Choroid plexus epithelial cell (primary cell): ENCODE results near the gene HDGFL1.

ENCODE experiments used
- DNase-seq: peaks from one replicate; pipeline ENCODE4 v3.0.0-alpha.2; 2010; ENCODE audit warnings: low read depth
- H3K4me3 ChIP-seq: 2 replicates; pipeline ENCODE4 v1.5.1; 2011; ENCODE audit warnings: low read depth, mild to moderate bottlenecking, control low read depth, low read length, moderate library complexity
- TF ChIP-seq, protein P1 (sequence below): conservative IDR thresholded peaks from 2 replicates; pipeline ENCODE4 v1.5.1; 2011; ENCODE audit warnings: low read depth, mild to moderate bottlenecking, control low read depth, inconsistent platforms, low read length, moderate library complexity

HDGFL1 gene

DNA sequence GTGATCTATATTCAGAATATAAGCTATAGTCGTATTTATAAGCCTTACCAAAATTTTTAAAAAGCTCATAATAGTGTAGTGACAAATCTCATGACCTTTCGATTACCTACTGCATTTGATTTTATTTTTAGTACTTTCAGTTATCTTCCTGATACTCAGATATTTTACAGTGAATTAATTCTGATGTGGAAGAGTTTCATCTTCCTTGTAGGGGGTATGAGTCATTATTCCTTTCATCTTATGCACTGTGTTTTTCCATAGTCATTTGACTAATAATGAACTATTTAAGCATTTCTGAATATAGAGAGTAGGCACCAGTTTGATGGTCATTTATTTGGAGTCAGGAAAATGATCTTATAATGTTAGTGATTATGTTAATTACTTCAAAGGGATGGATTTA is 36.4 kb downstream of the HDGFL1 start:
- H3K4me3 ChIP-seq: no peak overlapping the region
- peak; percentile 62 for DNase-seq
- TF ChIP-seq, protein P1, sequence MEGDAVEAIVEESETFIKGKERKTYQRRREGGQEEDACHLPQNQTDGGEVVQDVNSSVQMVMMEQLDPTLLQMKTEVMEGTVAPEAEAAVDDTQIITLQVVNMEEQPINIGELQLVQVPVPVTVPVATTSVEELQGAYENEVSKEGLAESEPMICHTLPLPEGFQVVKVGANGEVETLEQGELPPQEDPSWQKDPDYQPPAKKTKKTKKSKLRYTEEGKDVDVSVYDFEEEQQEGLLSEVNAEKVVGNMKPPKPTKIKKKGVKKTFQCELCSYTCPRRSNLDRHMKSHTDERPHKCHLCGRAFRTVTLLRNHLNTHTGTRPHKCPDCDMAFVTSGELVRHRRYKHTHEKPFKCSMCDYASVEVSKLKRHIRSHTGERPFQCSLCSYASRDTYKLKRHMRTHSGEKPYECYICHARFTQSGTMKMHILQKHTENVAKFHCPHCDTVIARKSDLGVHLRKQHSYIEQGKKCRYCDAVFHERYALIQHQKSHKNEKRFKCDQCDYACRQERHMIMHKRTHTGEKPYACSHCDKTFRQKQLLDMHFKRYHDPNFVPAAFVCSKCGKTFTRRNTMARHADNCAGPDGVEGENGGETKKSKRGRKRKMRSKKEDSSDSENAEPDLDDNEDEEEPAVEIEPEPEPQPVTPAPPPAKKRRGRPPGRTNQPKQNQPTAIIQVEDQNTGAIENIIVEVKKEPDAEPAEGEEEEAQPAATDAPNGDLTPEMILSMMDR: no peak

DNA sequence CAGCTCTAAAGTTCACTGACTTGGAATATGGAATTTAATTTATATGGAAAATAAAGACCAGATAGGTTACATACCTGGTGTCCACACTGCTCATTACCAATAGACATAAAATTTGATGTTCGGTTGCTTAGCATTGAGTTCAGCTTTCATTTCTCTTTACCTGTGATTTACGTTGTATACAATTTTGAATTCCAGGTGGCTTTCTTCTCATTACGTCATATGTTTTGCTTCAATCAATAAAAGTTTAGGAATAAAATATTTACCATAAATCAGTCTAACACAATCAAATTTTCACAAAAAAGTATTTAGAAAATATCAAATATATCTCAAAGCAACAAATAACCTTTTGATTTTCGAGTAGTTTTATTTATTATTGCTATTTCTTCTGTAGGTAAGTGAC is 40.8 kb downstream of the HDGFL1 start:
- TF ChIP-seq, protein P1: no peak
- DNase-seq: no peak
- no peak overlapping the region for H3K4me3 ChIP-seq

GRCh38 chr6:22612236-22612635 is 42.9 kb downstream of the HDGFL1 start:
- no peak overlapping the region for H3K4me3 ChIP-seq
- peak; percentile 30 for DNase-seq
- TF ChIP-seq, protein P1: no peak

- TF ChIP-seq, protein P1: no peak
- no peak overlapping the region for H3K4me3 ChIP-seq
- no peak for DNase-seq
These were observed 43.7 kb downstream of the HDGFL1 start for GRCh38 chr6:22613051-22613450.

GRCh38 chr6:22613695-22614094 is 44.3 kb downstream of the HDGFL1 start:
- peak; percentile 89 for DNase-seq
- TF ChIP-seq, protein P1: no peak
- no peak overlapping the region for H3K4me3 ChIP-seq

DNA sequence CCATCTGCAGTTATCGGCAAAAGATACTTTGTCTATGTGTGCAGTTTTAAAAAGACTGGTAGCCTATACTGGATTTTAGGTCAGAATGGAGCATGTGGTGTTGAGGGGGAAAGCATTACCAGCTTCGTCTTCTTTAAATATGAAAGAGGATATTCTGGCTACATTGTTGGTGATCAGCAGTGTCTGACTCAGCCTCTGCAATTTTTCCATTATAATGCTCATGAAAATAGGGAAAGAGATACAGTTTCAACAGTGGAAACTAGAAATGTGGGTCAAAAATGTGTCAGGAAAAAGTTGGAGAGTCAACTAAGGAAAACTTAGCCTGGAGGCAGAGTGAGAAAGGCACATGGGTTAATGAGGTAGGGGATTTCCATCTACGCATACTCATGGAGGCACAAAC is 45.2 kb downstream of the HDGFL1 start:
- TF ChIP-seq, protein P1: no peak
- DNase-seq: no peak
- no peak overlapping the region for H3K4me3 ChIP-seq

DNA sequence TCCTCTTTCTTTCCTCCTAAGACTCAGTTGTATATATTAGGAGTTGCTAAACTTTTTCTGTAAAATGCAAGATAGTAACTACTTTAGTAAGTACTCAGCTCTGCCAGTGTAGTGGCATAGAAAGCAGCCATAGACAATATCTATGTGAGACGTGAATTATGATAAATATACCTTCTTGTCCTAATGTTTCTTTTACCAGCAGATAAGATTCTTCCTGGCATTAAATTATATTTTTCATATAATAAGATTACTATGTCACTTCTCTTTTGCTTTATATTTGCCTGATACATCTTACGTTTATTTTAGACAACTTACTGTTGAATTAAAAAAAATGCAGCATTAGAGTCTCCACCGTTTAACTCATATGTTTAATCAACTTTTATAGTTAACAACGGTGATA is 51.7 kb downstream of the HDGFL1 start:
- no peak for DNase-seq

More for the DNA sequence above, 51.7 kb downstream of the HDGFL1 start:
- H3K4me3 ChIP-seq: no peak overlapping the region
- TF ChIP-seq, protein P1: no peak
